NCI-H510A treated with DMSO at 0.1 percent for 48 hours (cell line): ENCODE measurements around the gene DYNLT1.
"Not testable (repeated sequence)": the region's sequence is repeated elsewhere in the genome, so short reads cannot be mapped to it uniquely, and the experiment has no call there.

Experiments
- DNase-seq: peaks from one replicate; lab custom pipeline; 2025; lab: John Stamatoyannopoulos, UW

The DYNLT1 gene

DNA sequence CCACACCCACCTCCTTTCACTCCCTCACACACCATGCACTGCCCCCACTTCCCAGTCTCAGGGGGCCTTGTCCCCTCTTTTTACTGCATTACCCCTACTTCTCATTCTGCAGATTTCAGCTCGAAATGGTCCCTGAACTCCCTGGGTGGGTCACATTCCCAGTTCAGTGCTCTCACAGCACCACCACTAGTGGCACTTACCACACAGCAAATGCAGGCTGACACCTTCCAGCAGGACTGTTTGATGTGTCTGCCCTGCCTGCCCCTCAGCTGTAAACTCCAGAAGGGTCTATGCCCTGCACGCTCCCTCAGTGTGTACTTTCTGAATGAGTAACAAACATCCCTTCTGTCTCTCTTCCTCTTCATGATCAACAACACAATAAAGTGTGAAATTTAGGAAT, 4.0 kb downstream of the DYNLT1 start:
- DNase-seq, result no peak

DNA sequence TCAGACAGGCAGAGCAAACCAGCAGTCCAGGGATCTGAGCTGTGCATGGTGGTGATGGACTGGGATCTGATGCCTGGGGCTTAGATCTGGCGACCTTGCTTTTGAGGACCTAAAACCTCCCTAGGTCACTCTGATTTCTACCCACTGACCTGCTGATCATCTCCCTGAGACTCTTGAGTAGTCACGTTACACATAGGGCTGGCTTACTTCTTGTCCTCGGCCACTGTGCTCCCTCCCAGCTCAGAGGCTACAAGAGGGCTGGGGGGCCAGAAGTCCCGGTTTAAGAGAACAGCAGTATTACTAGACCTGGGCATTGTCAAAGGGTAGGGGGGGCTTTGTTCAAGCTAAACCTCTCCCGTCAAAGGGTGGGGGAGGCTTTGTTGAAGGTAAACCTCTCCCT, 5.5 kb downstream of the DYNLT1 start:
- no peak for DNase-seq

DNA sequence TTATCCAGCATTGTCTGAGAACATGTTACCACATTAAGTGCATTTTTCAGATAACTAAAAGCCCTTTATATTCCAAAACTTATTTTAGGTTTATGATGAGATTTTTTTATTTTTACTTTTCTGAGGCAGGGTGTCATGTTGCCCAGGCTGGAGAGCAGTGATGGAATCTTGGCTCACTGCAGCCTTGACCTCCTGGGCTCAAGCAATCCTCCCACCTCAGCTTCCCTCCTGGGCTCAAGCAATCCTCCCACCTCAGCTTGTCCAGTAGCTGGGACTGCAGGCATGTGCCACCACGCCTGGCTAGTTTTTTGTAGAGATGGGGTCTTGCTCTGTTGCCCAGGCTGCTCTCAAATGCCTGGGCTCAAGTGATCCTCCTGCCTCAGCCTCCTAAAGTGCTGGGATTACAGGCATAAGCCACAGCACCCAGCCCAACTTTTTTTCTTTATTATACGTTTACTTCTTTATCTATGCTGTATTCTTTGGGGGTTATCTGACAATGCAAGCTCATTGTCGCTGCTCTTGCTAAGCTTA, 6.2 kb downstream of the DYNLT1 start:
- DNase-seq, result no peak

DNA sequence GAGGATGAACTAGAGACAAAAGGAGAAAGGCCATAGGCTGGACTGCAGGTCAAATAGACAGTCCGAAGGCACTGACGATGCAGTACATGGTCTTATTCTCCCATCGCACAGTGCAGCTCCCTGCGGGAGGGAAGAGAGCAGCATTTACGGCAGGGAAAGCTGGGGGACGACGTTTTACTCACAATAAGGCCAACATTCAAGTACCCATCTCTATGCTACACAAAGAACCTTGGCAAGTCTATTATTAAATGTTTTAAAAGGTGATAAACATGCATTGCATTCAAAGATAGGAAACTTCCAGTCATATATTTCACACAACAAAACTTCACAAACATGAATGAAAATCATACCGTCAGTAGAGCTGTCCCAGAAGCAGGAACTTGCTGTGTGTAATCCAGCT, 7.8 kb downstream of the DYNLT1 start:
- DNase-seq, result no peak

DNA sequence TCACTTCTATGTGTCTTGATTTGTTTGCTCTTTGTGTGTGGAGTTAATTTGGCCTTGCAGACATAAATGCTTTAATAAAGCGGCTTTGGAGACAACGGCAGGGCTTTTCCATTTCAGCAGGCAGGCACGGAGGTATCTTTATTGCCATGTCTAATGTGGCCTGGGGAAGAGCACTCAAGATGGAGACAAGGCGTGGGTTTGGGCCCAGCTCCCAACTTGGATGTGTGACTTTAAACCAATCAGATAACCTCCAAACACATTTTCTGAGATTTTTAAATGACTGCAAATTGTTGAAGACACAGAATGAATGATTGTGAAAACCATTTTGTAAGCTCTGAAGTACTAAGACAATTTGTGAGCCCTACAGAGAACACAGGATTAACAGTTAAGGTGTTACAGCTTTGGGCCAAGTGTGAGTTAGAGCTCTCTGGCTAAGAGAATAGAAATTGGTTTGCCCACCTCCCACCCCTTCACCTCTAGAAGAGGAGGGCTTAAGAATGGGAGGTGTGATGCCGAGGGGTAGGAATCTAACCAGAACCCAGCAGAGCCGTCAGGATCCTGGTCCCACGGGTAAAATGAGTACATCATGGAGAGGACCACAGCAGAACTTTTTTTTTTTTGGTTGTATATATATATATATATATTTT, 9.0 kb downstream of the DYNLT1 start:
- no peak for DNase-seq

DNA sequence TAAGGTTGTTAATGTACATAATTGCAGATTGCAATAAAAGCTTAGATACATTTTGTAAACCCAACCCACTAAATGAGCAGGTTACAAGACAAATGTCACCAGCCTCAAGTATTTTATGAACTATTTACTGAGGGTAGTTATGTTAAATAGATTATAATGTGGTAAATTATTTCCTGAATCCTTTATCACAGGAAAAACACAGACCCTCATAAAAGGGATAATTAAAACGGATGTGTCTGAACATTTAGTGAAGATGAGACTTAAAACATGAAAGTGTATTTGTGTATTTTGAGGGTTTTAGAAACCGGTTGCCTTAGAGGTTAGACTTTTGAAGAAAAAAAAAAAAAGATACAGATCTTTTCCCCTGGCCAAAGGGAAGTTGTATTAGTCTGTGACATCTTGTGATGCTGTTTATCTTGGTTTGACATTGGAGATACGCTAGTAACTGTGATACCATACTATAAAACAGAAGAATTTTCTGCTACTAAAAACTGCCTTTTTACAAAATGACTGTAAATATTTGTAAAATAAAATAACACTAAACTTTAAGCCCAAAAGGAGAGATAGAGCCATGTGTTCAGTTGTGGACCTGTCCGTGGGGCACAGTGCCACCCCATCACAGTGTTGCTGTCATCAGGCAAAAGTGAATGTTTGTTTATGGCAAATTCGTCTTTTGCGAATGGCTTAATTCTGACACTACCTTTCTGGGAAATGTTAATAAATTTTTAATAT, 9.7 kb downstream of the DYNLT1 start:
- no peak for DNase-seq

DNA sequence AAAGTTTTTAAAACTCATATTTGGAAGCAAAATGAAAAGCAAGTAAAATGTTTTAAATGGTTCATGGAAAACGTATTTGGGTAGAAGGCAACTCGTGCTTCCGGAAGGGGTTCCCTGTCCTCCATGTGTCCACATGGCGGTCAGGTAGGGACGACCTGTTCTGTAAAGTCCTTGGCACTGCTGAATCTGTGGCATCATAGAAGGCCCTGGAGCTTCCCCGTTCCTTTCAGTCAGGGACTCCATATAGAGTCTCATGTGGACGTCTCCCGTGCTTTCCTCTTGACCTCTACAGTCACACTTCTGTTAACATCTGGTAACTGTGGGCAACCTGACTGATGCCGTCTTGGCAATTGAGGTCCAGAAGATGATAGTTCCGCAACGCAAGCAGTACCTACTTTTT, 11.4 kb downstream of the DYNLT1 start:
- DNase-seq, result no peak

DNA sequence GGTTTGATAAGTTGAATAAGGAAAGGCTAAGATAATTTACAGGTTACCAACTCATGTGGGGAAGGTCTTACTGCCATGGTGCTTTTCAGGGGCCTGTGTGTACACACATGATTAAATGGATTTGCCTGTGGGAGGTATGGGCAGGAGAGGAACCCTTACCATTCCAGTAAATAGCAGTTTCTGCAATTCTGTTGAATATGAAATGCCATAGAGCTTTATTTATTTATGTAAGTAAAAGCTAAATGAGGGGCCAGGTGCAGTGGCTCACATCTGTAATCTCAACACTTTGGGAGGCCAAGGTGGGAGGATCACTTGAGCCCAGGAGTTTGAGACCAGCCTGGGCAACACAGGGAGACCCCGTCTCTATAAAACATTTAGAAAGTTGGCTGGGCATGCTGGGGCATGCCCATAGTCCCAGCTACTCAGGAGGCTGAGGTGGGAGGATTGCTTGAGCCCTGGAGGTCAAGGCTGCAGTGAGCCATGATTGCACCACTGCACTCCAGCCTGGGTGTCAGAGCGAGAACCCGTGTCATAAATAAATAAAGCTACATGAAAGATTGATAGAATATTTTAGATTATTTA, 11.9 kb downstream of the DYNLT1 start:
- not testable (repeated sequence) for DNase-seq

DNA sequence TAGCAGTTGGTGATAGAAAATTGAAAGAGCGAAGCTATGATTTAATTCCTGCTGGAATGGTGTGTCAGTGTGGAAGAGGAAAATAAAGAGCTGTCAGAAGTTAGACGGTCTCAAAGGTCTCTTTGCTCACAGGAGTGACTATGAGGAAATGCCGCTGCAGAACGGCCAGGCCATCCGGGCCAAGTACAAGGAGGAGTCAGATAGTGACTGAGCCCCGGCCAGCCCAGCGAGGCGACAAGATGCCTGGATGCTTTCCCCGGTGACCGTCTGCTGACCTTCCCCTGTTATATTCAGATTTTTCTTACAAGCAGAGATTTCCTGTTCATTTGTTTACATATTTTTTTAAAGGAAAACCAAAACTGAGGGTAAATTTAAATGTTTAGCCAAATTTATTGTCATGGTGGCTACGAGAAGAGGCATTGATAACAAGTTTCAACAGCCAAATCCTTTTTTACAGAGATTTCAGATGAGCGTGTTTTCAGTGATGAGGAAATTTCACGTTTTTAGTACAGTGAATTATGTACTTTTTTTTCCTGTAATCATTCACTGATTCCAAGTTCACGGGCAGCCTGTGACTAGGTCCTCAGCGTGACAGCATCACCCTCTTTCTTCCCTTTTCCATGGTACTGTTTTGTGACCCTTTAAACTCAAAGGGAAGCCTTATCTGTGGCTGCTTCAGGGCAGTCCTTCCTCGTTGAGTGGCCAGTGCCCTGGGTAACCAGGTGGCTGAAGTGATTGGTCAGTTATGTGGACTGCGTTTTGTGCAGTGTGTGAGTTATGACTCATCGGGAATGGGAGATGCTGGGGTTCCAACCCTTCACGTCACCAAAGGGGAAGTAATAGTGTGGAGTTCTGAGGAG, 12.6 kb downstream of the DYNLT1 start:
- no peak for DNase-seq

DNA sequence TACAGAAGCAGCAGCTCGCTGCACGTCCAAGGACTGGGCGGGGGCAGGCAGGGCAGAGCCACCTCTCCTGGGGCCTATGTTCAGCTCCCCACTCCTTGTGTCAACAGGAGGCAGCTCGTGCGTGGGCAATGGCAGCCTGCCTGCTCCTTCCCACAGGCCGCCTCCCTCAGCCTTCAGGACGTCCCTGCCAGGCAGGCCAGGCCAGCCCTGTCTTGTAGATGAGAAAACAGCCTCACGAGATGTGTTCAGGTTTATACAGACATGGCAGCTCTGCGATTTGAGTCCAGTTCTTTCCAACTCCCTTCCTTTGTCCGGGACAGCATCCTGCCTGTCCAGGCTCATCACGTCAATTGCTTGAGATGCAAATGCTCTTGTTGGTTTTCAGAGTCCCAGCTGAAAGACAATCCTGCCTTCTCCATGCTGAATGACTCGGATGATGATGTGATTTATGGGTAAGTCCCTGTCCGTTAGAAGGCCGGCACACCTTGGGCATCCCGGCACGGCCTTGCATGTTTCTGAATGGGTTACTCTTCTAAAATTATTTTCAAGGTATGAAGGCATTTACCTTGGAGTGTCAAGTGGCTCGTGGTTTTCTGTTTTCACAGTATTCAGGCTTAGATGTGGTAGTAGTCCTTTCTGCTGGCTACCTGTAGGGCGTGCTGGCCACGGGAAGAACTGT, 13.5 kb downstream of the DYNLT1 start:
- DNase-seq, result no peak

DNA sequence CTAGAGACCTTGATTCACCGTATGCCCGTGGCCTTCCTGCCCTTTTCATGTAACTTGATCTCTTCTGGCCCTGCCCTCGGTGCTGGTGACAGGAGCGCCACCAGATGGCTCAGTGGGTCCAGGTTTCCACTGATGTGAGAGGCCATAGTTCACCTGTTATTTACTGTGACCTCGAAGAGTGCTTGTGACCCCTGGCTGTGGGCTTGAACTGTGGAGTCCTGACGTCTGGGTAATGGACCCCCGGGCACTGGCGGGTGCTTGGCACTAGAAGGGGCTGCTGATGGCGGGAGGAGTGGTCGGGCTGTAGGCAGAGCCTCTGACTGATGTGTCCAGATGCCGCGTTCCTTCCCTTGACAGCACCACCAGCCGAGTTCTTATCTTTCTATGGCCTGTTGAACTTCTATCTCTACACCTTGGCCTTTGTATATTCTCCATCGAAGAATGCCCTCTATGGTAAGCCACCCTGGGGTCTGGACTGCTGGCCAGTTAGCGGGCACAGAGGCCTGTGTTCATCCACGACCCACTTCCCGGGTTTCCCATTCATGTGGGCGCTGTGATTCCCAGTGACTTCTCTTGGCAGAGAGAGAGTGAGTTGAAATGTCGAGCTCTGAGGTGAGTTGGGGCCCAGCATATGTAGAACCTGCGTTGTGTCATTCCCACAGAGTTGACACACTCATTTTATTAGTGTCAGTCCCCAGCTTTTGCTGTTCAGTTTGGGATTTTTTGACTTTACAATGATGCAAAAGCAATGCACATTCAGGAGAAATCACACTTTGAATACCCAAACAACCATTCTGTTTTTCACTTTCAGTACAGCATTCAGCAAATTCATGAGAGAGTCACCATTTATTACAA, 14.9 kb downstream of the DYNLT1 start:
- DNase-seq, result peak; percentile 27

DNA sequence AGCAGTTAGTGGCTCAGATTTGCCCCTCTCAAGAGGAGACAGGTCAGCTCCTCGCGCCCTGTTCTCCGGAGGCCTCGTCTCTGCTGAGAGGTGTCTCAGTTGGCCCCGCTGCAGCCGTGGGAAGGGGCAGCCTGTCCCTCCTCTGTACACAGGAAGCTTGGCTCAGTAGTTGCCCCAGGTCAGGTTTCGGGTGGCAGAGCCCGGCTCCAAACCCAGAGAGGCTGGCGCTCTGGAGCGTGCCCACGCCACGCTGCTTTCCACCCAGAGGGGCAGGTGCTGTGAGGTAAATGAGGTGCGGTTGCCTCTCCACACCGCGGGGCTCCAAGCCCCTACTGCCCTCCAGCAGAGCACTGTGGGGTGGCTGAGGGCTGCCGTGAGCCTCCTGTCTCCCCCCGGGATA, 16.0 kb downstream of the DYNLT1 start:
- DNase-seq, result no peak

DNA sequence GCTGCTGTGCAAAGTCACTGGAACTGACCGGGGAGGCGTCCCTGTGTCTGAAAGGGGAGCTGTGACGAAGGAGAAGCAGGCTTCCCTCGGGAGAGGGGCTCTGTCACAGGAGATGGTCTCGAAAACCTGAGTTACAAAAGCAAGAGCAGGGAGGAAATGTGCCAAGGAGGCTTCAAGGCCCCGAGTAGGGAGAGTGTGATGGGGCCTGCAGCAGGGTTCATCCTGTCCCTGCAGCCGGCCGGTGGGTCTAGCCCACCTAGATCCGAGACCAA, 16.7 kb downstream of the DYNLT1 start:
- DNase-seq, result no peak

DNA sequence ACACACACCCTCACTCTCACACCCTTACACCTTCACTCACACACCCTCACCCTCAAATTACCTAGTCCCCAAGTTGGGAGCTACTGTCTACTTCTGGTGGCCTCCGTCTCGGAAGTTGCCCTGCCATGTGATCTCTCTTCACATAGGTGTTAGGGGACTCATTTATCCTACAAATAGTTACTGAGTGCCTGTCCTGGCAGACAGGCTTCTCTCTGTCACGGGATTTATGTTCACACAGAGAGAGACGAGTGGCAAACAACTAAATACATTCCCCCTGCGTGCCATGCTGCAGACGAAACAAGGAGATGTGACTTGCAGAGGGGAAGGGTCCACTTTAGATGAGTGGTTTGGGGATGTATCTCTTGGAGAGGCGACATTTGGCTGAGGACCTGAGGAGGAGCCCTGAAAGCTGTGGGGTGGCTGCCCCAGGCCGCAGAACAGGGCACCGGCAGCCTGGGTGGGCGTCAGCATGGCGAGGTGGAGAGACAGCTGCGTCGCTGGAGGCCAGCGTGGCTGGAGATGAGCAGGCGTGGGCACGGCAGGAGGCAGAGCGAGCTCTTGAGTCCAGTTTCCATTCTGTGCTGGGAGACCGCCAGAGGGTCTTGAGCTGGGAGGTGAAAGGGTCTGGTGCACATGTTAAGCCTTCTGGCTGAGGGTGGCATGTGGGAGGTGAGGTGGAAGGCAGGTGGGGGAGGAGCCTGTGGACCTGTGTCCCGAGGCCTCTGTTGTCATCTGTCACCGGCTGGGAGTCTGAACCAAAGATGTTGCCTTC, 17.2 kb downstream of the DYNLT1 start:
- DNase-seq, result no peak

DNA sequence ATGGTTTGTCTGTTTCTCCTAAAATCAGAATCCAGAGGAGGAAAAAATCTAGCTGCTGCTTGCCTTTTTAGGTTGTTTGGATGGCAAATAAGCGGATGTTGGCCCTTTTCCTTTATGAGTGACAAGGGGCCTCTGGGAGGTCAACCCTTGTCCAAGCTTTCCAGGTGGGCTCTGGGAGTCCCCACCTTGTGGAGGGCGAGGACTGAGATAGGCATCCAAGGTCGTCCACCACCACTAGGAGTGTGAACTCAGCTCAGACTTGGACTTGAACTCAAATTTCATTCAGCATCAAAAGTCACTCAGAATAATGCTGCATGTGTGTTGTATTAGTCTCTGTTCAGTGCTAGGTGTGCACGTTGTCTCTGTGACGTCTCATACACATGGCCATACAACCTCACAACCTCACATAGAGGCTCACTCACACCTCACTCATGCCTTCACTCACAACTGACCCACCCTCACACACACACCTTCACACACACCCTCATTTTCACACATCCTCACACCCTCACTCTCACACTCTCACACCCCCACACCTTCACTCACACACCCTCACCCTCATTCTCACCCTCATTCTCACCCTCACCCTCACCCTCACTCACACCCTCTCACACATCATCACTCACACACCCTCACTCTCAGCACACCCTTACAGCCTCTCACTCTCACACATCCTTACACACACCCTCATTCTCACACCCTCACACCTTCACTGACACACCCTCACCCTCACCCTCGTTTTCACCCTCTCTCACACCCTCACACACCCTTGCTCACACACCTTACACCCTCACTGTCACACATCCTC, 18.0 kb downstream of the DYNLT1 start:
- DNase-seq, result no peak

DNA sequence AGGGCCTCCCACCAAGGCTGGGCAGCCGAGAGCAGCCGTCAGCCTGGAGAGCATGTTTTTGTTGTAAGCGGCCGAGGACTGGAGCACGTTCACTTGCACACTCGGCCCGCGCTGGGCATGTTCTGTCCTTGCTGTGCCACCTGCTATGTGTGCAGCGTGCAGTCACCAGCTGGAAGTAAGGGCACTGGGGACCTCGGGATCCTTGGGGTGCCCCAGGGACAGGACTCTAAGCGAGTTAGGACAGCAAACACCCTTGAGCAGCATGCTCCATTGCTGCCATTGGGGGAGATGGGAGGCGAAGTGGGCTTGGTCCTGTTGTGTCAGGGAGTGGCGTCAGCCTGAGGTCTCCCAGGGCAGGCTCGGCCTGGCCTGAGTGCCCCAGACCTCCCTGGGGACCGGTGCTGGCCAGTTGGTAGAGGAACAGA, 18.6 kb downstream of the DYNLT1 start:
- DNase-seq, result no peak

DNA sequence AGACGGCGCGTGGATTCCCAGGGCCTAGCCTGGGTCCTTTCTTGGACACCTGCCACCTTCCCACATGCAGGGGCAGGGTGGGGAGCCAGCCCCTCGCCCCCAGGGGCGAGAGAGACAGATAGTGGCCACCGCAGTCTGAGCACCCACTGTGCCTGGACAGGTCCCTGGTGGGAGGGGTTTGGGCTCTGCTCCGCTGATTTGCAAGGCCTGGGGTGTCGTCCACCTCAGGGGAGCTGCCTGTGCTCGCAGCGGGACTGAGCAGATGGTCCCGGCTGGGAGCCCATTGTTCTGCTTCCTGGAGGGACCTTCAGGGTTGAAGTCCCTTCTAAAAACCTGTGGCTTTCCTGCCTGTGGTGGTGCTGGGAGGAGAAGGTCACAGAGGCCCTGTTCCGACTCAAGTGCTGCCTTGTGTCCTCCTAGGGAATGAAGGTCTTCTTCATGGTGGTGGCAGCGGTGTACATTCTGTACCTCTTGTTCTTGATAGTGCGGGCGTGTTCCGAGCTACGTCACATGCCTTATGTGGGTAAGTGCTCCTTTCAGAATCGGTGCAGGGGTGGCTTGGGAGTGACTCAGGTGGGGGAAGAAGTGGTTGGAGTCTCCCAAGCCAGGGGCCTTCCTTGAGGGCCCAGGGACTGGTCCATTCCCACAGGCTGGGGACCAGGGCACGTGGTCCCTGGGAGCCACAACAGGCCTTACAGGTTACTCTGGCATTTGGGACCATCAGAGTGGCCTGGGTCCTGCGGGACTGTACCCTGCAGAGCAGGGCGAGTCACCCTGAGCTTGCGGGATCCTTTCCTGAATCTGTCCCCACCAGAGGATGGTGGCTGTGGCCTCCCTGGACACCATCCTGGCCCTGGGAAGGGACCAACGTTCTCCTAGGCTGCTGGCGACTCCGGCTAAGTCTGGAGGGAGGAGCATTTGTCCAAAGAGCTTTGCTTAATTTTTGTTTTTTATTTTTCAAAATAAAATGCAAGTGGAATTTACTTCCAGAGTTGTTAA, 19.6 kb downstream of the DYNLT1 start:
- no peak for DNase-seq

DNA sequence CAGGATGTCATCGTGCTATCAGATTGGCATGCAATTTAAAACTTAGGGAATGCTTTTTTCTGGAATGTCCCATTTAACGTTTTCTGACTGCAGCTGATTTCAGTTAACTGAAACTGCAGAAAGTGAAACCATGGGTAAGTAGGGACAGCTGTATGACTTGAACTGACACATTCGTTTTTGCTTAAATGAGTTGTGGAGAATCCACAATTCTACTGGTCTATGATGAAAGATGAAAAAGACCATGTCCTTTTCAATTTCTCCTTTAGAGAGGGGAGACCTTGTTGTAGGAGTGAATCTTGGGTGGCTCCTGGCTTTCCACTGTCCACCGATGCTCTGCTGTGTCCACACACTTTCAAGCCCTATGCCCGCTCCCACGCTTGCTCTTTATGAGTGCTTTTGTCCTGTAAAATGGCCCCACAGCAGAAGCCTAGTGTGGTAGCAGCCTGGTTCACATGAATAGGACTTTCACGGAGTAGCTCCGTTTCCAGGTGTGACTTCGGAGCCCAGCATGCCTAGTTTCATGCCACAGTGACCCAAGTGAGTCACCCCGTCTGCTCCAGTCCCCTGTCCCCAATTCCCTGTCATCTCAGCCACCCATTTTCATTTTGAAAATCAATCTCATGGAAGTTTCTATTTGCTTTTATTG, 21.9 kb downstream of the DYNLT1 start:
- no peak for DNase-seq
